NOMO-1 treated with dmso at 0.1 percent for 144 hours (cell line): ENCODE data around the gene CT45A1.
A peak's percentile ranks its signal among the peaks of the same experiment; 100 is the strongest.
"Not testable (repeated sequence)": the region's sequence is repeated elsewhere in the genome, so short reads cannot be mapped to it uniquely, and the experiment has no call there.

Source experiments
- DNase-seq: peaks from one replicate; lab custom pipeline; 2025; ENCODE audit not compliant: unreplicated experiment; lab: John Stamatoyannopoulos, UW

Gene CT45A1, protein sequence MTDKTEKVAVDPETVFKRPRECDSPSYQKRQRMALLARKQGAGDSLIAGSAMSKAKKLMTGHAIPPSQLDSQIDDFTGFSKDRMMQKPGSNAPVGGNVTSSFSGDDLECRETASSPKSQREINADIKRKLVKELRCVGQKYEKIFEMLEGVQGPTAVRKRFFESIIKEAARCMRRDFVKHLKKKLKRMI

DNA sequence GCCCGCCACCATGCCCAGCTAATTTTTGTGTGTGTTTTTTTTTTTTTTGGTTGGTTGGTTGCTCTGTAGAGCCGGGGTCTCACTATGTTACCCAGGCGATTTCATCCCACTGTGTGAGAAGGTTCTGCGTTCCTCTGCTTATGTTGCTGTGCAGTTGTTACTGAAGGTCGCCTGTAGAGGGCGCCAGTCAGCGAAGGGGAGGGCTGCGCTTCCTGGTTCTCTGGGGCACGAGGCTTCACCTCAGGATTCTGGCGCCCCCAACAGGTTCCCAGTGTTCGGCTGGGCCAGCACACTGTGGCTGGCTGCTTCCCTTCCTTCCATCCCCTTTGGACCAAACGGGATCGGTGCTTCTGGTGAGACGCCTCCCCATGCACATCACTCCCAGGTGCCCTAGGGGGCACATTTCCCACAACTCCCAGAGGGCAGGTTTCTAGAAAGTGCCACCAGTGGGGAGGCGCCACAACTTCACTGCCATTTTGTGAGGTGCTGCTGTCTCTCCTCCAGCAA, at the start of gene CT45A1:
Gene CT45A1, plus strand, starts transcription at position 457 of the 507 bp plus-strand sequence. CDS start 5,302 bp downstream, outside the sequence.
- DNase-seq = not testable (repeated sequence)

DNA sequence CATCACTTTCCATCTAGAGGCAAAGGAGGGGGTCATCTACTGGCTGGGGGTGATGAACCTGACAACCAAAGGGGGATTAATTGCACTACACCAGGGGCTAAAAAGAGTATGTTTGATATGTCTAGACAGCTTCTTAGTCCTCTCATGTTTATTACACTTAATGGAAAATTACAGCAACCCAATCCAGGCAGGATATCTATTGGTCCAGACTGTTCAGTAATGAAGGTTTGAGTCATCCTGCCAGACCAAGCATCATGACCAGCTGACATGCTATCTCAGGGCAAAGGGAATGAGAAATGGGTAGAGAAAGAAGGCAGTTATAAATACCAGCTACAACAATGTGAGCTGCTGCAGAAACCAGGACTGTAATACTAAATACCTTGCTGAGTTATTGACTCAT, 40.5 kb upstream of the CT45A1 start:
- not testable (repeated sequence) for DNase-seq

- DNase-seq = no peak
Measured at GRCh38 chrX:135688137-135688536, 25.3 kb upstream of the CT45A1 start.

- DNase-seq = no peak
Measured at GRCh38 chrX:135695471-135695870, 18.0 kb upstream of the CT45A1 start.

DNA sequence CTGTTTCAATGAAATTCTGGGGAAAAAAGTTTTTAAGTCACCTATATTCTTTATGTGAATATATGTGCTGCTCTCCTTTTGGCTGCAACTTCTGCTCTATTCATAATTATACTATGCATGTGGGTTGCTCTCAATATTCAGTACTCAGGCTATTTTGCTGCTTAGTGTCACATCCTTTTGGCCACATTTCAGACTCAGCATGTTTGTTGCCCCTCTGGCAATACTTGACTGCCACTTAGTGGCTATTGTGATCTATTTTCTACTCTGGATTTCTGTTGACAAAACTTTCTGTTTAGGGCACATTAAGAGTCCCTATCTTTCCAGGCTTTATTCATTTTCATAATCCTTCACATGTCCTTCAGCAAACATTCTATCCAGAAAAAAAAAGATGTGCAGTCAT, 15.8 kb upstream of the CT45A1 start:
- DNase-seq = no peak

DNA sequence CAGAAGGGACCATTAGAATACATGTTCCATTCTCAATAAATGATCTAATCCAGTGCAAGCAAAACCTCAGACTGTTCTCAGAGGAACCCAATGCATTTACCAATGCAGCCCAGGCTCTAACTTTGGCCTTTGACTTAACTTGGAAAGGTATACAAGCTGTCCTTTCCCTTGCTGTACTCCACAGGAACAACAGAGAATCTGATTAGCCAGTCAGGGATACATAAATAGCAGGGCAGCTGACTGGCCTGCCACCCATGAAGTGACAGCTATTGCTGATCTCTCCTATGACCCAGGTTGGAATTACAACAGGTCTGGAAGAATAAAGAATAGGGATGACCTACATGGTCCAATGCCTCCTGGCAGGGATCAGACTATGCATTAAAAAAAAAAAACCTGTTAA, 14.5 kb upstream of the CT45A1 start:
- DNase-seq = no peak

DNA sequence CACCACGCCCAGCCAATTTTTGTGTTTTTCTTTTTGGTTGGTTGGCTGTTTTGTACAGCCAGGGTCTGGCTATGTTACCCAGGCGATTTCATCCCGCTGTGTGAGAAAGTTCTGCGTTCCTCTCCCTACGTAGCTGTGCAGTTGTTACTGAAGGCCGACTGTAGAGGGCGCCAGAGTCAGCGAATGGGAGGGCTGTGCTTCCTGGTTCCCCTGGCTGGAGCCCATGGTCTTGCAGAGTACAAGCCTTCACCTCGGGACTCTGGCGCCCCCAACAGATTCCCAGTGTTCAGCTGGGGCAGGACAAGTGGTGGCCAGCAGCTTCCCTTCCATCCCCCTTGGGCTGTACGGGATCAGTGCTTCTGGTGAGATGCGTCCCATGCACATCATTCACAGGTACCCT, 5.6 kb upstream of the CT45A1 start:
- DNase-seq = peak; percentile 27

GRCh38 chrX:135713795-135714194, 356 bp downstream of the CT45A1 start:
- no peak for DNase-seq

DNA sequence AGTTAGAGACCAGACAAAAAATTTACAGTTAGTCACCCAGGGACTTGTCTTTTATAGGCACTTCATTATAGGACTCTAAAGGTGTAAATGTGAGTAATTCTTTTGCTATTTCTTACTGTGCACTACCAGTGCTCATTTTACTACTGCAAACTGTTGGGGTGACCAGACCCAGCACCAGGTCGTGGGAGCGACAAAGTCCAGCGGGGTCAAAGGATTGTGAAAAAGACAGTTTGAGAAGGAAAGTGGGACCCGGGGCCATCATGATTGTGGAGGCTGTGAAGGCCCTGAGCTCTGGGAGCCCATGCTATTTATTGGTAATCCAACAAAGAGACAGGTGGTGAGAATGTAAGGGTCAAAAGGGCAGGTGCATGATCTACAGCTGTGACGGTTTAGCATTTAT, 21.2 kb downstream of the CT45A1 start:
- not testable (repeated sequence) for DNase-seq

DNA sequence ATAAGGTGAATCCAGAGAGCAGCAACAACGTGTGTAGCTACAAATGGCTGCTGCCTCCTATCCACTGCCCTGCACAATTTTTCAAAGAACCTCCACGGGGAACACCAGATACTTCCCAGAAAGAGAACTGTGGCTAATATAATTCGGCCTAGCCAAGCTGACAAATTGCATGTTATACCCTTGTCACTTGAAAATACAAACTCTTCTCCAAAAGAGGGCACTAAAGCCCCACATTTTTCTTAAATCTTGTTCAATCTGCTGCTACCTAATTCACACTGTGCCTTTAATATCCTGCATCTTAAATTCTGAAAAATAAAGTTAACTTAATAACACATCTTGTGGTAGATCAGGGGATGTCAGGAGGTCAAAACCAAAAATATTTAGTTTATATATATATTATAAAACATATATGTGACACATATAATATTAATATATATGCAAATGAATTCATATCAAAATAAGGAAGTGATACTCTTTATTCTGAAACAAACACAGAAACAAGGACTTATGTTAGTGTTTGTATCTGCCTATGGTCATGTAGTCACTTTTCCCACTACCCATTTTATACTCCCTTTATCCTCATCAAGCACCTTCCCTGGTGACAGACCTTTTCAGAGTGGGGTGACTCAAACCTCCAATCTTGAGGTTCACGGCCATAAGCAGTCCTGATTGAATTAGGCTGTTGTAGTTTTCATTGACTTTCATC, 24.1 kb downstream of the CT45A1 start:
- DNase-seq = no peak

DNA sequence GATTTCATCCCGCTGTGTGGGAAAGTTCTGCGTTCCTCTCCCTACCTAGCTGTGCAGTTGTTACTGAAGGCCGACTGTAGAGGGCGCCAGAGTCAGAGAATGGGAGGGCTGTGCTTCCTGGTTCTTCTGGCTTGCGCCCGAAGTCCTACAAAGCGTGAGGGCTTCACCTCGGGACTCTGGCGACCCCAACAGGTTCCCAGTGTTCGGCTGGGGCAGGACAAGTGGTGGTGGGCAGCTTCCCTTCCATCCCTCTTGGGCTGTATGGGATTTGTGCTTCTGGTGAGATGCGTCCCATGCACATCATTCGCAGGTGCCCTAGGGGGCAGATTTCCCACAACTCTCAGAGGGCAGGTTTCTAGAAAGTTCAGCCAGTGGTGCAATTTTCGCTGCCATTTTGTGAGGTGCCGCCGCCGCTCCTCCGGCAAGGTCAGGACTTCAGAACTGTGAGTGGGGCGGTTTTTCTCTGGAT, 27.3 kb downstream of the CT45A1 start:
- no peak for DNase-seq

- DNase-seq = no peak
Measured at GRCh38 chrX:135741192-135741715, 27.8 kb downstream of the CT45A1 start.

GRCh38 chrX:135744739-135745138, 31.3 kb downstream of the CT45A1 start:
- not testable (repeated sequence) for DNase-seq

DNA sequence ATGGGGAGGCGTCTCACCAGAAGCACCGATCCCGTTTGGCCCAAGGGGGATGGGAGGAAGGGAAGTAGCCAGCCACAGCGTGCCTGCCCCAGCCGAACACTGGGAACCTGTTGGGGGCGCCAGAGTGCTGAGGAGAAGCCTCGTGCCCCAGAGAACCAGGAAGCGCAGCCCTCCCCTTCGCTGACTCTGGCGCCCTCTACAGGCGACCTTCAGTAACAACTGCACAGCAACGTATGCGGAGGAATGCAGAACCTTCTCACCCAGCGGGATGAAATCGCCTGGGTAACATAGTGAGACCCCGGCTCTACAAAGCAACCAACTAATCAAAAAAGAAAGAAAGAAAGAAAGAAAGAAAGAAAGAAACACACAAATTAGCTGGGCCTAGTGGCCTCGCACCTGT, 54.7 kb downstream of the CT45A1 start, which contains the start of gene CT45A3:
Gene CT45A3, minus strand, starts transcription at position 101 of the 400 bp plus-strand sequence. CDS start 3,747 bp downstream, outside the sequence.
- DNase-seq = not testable (repeated sequence)
